ENCODE results near the gene CD96.

Gene CD96, protein sequence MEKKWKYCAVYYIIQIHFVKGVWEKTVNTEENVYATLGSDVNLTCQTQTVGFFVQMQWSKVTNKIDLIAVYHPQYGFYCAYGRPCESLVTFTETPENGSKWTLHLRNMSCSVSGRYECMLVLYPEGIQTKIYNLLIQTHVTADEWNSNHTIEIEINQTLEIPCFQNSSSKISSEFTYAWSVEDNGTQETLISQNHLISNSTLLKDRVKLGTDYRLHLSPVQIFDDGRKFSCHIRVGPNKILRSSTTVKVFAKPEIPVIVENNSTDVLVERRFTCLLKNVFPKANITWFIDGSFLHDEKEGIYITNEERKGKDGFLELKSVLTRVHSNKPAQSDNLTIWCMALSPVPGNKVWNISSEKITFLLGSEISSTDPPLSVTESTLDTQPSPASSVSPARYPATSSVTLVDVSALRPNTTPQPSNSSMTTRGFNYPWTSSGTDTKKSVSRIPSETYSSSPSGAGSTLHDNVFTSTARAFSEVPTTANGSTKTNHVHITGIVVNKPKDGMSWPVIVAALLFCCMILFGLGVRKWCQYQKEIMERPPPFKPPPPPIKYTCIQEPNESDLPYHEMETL

GRCh38 chr3:111541911-111542483, at the start of gene CD96:
TSS of gene CD96 (plus strand) at chr3:111542197. CDS start at chr3:111542249, 52 bp downstream.
- peak within 1 kb of the TSS; percentile 31 to 41 for H3K4me3 ChIP-seq (ENCODE audit: low read depth in 1 of 2, low read length in 2 of 2)

GRCh38 chr3:111493276-111493675, 48.7 kb upstream of the CD96 start:
- no peaks in the 10 kb centered on the region for H3K4me1 ChIP-seq (ENCODE audit: control insufficient read depth in 1 of 2, insufficient read depth in 2 of 2, low read length in 2 of 2)
- H3K27me3 ChIP-seq (ENCODE audit: control insufficient read depth in 1 of 2, insufficient read depth in 2 of 2, low read length in 2 of 2): no peaks in the 10 kb centered on the region
- H3K27ac ChIP-seq (ENCODE audit: low read depth, low read length): no peak overlapping the region
- H3K4me3 ChIP-seq (ENCODE audit: low read depth in 1 of 2, low read length in 2 of 2): no peak overlapping the region
- no peak overlapping the region for H3K9ac ChIP-seq (ENCODE audit: low read depth in 1 of 2, low read length in 2 of 2)
- H3K9me3 ChIP-seq (ENCODE audit: control insufficient read depth in 1 of 2, low read length in 2 of 2): no peaks in the 10 kb centered on the region
- H3K36me3 ChIP-seq (ENCODE audit: control insufficient read depth in 1 of 2, insufficient read depth in 2 of 2, low read length in 2 of 2): no peaks in the 10 kb centered on the region

More at GRCh38 chr3:111541911-111542483, at the start of gene CD96:
- Histone ChIP-seq H3K9me3 (ENCODE audit: control insufficient read depth in 1 of 2, low read length in 2 of 2) (no peaks in the 10 kb centered on the region), H3K36me3 (ENCODE audit: control insufficient read depth in 1 of 2, insufficient read depth in 2 of 2, low read length in 2 of 2) (no peaks in the 10 kb centered on the region), H3K4me1 (ENCODE audit: control insufficient read depth in 1 of 2, insufficient read depth in 2 of 2, low read length in 2 of 2) (peaks cover 10 to 25% of the 10 kb centered on the region in 2 donors), H3K27ac (ENCODE audit: low read depth, low read length) (no peak within 1 kb of the TSS), H3K9ac (ENCODE audit: low read depth in 1 of 2, low read length in 2 of 2) (peak within 1 kb of the TSS; percentile 15 to 55), H3K27me3 (ENCODE audit: control insufficient read depth in 1 of 2, insufficient read depth in 2 of 2, low read length in 2 of 2) (no peaks in the 10 kb centered on the region)

DNA sequence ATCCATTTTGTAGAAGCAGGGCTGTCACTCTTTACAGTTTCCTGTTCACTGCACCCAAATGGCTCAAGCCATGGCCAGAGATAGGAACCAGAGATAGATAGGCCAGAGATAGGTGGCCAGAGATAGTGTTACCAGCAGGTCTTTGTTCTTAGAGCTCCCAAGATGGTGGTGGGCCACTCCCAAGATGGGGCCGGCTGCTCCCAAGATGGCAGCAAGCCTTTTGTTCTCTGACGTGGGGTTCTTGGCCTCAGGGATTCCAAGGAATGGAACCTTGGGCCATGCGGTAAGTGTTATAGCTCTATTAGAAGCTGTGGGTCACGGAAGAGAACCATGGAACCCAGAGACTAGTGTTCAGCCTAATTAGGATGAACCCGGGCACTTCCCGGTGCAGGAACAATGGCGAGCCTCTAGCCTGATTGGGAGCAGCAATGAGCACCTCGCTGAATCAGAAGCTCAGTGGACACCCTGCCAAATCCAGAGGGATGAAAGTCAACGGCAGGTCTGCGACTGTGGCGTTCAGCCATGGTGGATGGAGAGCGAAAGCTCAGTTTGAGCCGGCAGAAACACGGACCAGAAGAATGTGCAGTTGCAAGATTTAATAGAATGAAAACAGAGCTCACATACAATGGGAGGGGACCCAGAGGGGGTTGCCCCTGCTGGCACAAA, 45.0 kb upstream of the CD96 start:
- no peak overlapping the region for H3K9ac ChIP-seq (ENCODE audit: low read depth in 1 of 2, low read length in 2 of 2)

DNA sequence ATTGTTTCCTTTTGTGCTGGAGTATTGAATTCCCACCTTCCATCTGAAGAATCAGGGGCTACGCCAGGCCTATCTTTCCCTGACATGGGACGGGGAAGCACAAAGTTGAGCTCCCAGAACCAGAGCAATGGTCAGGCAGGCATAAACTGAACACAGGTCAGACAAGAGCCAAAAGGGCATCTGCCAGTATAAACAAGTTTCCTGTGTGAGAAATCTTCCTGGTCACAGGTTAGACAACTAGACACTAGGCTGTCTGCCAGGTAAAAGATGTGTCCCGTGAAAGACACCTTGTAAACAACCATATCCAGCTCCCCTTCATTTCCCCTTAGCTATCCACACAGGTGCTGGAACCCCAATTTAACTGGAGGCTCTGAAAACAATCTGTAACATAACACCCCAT, 44.0 kb upstream of the CD96 start:
- no peaks in the 10 kb centered on the region for H3K4me1 ChIP-seq (ENCODE audit: control insufficient read depth in 1 of 2, insufficient read depth in 2 of 2, low read length in 2 of 2)
- H3K9me3 ChIP-seq (ENCODE audit: control insufficient read depth in 1 of 2, low read length in 2 of 2): no peaks in the 10 kb centered on the region
- no peak overlapping the region for H3K9ac ChIP-seq (ENCODE audit: low read depth in 1 of 2, low read length in 2 of 2)
- H3K27me3 ChIP-seq (ENCODE audit: control insufficient read depth in 1 of 2, insufficient read depth in 2 of 2, low read length in 2 of 2): no peaks in the 10 kb centered on the region
- no peak overlapping the region for H3K27ac ChIP-seq (ENCODE audit: low read depth, low read length)
- H3K4me3 ChIP-seq (ENCODE audit: low read depth in 1 of 2, low read length in 2 of 2): no peak overlapping the region
- H3K36me3 ChIP-seq (ENCODE audit: control insufficient read depth in 1 of 2, insufficient read depth in 2 of 2, low read length in 2 of 2): no peaks in the 10 kb centered on the region

More for the DNA sequence above, 45.0 kb upstream of the CD96 start:
- Histone ChIP-seq H3K4me3 (ENCODE audit: low read depth in 1 of 2, low read length in 2 of 2) (no peak overlapping the region), H3K27ac (ENCODE audit: low read depth, low read length) (no peak overlapping the region), H3K9me3 (ENCODE audit: control insufficient read depth in 1 of 2, low read length in 2 of 2) (no peaks in the 10 kb centered on the region), H3K27me3 (ENCODE audit: control insufficient read depth in 1 of 2, insufficient read depth in 2 of 2, low read length in 2 of 2) (no peaks in the 10 kb centered on the region), H3K36me3 (ENCODE audit: control insufficient read depth in 1 of 2, insufficient read depth in 2 of 2, low read length in 2 of 2) (no peaks in the 10 kb centered on the region), H3K4me1 (ENCODE audit: control insufficient read depth in 1 of 2, insufficient read depth in 2 of 2, low read length in 2 of 2) (no peaks in the 10 kb centered on the region)

GRCh38 chr3:111506435-111506834, 35.6 kb upstream of the CD96 start:
- no peaks in the 10 kb centered on the region for H3K27me3 ChIP-seq (ENCODE audit: control insufficient read depth in 1 of 2, insufficient read depth in 2 of 2, low read length in 2 of 2)
- H3K9me3 ChIP-seq (ENCODE audit: control insufficient read depth in 1 of 2, low read length in 2 of 2): no peaks in the 10 kb centered on the region
- no peak overlapping the region for H3K4me3 ChIP-seq (ENCODE audit: low read depth in 1 of 2, low read length in 2 of 2)
- H3K36me3 ChIP-seq (ENCODE audit: control insufficient read depth in 1 of 2, insufficient read depth in 2 of 2, low read length in 2 of 2): no peaks in the 10 kb centered on the region
- H3K9ac ChIP-seq (ENCODE audit: low read depth in 1 of 2, low read length in 2 of 2): no peak overlapping the region
- no peaks in the 10 kb centered on the region for H3K4me1 ChIP-seq (ENCODE audit: control insufficient read depth in 1 of 2, insufficient read depth in 2 of 2, low read length in 2 of 2)
- H3K27ac ChIP-seq (ENCODE audit: low read depth, low read length): no peak overlapping the region

- Histone ChIP-seq H3K36me3 (ENCODE audit: control insufficient read depth in 1 of 2, insufficient read depth in 2 of 2, low read length in 2 of 2) (no peaks in the 10 kb centered on the region), H3K27me3 (ENCODE audit: control insufficient read depth in 1 of 2, insufficient read depth in 2 of 2, low read length in 2 of 2) (no peaks in the 10 kb centered on the region), H3K4me1 (ENCODE audit: control insufficient read depth in 1 of 2, insufficient read depth in 2 of 2, low read length in 2 of 2) (no peaks in the 10 kb centered on the region), H3K9me3 (ENCODE audit: control insufficient read depth in 1 of 2, low read length in 2 of 2) (no peaks in the 10 kb centered on the region), H3K4me3 (ENCODE audit: low read depth in 1 of 2, low read length in 2 of 2) (no peak overlapping the region), H3K27ac (ENCODE audit: low read depth, low read length) (no peak overlapping the region), H3K9ac (ENCODE audit: low read depth in 1 of 2, low read length in 2 of 2) (no peak overlapping the region)
Observed at GRCh38 chr3:111509308-111509707, 32.7 kb upstream of the CD96 start.

DNA sequence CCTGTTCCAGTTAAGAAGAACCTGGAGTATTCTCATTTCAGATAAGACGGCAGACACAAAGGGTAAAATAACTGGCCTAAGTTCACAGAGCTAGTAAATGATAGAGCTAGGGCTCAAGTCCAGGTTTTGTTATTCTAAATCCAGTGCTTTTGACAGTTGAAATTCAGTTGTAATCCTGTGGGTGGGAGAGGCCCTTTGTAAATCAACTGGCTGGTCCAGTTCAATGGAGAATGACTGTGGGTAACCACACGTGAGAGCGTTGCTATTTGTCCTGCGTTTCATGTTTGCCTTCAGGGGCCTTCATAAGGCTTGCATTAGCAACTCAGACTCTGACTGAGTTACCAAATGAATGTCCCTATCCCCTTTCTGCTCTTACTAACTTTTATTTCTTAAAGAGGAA, 24.2 kb upstream of the CD96 start:
- no peaks in the 10 kb centered on the region for H3K36me3 ChIP-seq (ENCODE audit: control insufficient read depth in 1 of 2, insufficient read depth in 2 of 2, low read length in 2 of 2)
- H3K9ac ChIP-seq (ENCODE audit: low read depth in 1 of 2, low read length in 2 of 2): no peak overlapping the region
- no peaks in the 10 kb centered on the region for H3K27me3 ChIP-seq (ENCODE audit: control insufficient read depth in 1 of 2, insufficient read depth in 2 of 2, low read length in 2 of 2)
- no peak overlapping the region for H3K4me3 ChIP-seq (ENCODE audit: low read depth in 1 of 2, low read length in 2 of 2)
- H3K4me1 ChIP-seq (ENCODE audit: control insufficient read depth in 1 of 2, insufficient read depth in 2 of 2, low read length in 2 of 2): peaks cover 5 to 12% of the 10 kb centered on the region in 2 donors
- H3K27ac ChIP-seq (ENCODE audit: low read depth, low read length): no peak overlapping the region
- H3K9me3 ChIP-seq (ENCODE audit: control insufficient read depth in 1 of 2, low read length in 2 of 2): no peaks in the 10 kb centered on the region

DNA sequence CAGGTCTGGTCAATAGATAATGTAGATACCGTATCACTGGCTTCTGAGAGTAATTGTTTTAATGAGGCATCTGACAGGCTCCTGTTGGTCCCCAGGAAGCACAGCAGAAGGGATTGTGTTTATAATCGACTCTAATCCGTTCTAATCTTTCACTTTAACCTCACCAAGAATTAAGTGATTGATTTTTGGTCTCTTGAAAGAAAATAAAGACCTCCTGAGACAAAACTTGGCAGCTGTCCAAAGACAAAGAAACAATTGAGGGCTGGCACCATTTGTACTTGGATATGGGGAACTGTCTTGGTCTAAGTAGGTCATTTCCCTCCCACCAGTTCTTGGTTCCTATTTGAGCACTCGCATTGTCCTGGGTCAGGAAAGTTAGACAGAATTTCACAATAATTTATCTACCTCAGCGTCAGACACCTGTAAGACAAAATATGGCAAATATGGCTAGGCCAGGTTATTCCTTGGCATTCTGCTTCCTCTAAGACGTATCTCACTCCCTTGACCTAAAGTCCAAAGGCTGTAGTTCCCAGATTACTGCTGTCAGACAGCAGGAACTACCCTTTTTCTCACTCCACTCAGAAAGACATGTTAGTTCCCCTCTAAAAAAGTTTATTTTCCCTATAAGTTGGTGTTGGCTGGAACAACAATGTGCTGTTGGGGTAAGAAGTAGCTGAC, 22.7 kb upstream of the CD96 start:
- no peaks in the 10 kb centered on the region for H3K36me3 ChIP-seq (ENCODE audit: control insufficient read depth in 1 of 2, insufficient read depth in 2 of 2, low read length in 2 of 2)
- peaks cover 5 to 12% of the 10 kb centered on the region in 2 donors for H3K4me1 ChIP-seq (ENCODE audit: control insufficient read depth in 1 of 2, insufficient read depth in 2 of 2, low read length in 2 of 2)
- no peaks in the 10 kb centered on the region for H3K27me3 ChIP-seq (ENCODE audit: control insufficient read depth in 1 of 2, insufficient read depth in 2 of 2, low read length in 2 of 2)
- no peaks in the 10 kb centered on the region for H3K9me3 ChIP-seq (ENCODE audit: control insufficient read depth in 1 of 2, low read length in 2 of 2)
- no peak overlapping the region for H3K9ac ChIP-seq (ENCODE audit: low read depth in 1 of 2, low read length in 2 of 2)
- no peak overlapping the region for H3K4me3 ChIP-seq (ENCODE audit: low read depth in 1 of 2, low read length in 2 of 2)
- no peak overlapping the region for H3K27ac ChIP-seq (ENCODE audit: low read depth, low read length)

GRCh38 chr3:111521891-111522290, 20.1 kb upstream of the CD96 start:
- no peaks in the 10 kb centered on the region for H3K9me3 ChIP-seq (ENCODE audit: control insufficient read depth in 1 of 2, low read length in 2 of 2)
- no peaks in the 10 kb centered on the region for H3K27me3 ChIP-seq (ENCODE audit: control insufficient read depth in 1 of 2, insufficient read depth in 2 of 2, low read length in 2 of 2)
- peaks cover 5 to 12% of the 10 kb centered on the region in 2 donors for H3K4me1 ChIP-seq (ENCODE audit: control insufficient read depth in 1 of 2, insufficient read depth in 2 of 2, low read length in 2 of 2)

More at GRCh38 chr3:111521891-111522290, 20.1 kb upstream of the CD96 start:
- H3K9ac ChIP-seq (ENCODE audit: low read depth in 1 of 2, low read length in 2 of 2): no peak overlapping the region
- no peak overlapping the region for H3K4me3 ChIP-seq (ENCODE audit: low read depth in 1 of 2, low read length in 2 of 2)
- H3K27ac ChIP-seq (ENCODE audit: low read depth, low read length): no peak overlapping the region
- no peaks in the 10 kb centered on the region for H3K36me3 ChIP-seq (ENCODE audit: control insufficient read depth in 1 of 2, insufficient read depth in 2 of 2, low read length in 2 of 2)
